Suprapubic skin (tissue), 3 donors: ENCODE results near the gene ATP5PF.

Source experiments
- EP300 ChIP-seq: sonication (generic); formaldehyde crosslinking; IDR thresholded peaks from one replicate; pipeline ENCODE4 v1.6.1; 2017; ENCODE audit warnings: antibody characterized with exemption
- POLR2A ChIP-seq, 2 donors: fragments of 450-650 bp; IDR thresholded peaks; one replicate each; pipeline ENCODE4 v1.6.1; 2017; ENCODE audit warnings: antibody characterized with exemption in 2 of 2, mild to moderate bottlenecking in 2 of 2, moderate library complexity in 2 of 2
- TF ChIP-seq, protein P1 (sequence below), 2 donors: fragments of 200-600 bp in 1 of 2; fragments of 450-650 bp in 1 of 2; sonication (generic) in 1 of 2; IDR thresholded peaks; one replicate each; pipeline ENCODE4 v1.5.1; 2016 to 2019; ENCODE audit warnings: antibody characterized with exemption in 2 of 2, mild to moderate bottlenecking in 1 of 2, moderate library complexity in 1 of 2

DNA sequence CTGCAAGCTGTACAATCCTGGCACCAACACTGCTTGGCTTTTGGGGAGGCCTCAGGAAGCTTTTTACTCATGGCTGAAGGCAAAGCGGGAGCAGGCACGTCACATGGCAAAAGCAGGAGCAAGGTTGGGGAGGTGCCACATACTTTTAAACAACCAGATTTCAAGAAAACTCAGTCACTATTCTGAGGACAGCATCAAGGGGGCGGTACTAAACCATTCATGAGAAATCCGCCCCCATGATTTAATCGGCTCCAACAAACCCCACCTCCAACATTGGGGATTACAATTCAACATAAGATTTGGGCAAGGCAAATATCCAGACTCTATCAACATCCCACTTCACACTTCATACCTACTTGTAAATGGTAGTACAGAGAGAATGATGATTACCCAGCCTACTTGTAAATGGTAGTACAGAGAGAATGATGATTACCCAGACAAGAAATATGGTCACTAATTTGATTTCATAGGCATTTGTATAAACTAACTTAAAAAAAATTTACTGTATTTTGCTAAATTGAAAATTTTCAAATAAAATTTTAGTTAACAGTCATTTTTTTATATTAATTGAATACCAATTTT is 24.9 kb downstream of the ATP5PF start:
- TF ChIP-seq, protein P1, sequence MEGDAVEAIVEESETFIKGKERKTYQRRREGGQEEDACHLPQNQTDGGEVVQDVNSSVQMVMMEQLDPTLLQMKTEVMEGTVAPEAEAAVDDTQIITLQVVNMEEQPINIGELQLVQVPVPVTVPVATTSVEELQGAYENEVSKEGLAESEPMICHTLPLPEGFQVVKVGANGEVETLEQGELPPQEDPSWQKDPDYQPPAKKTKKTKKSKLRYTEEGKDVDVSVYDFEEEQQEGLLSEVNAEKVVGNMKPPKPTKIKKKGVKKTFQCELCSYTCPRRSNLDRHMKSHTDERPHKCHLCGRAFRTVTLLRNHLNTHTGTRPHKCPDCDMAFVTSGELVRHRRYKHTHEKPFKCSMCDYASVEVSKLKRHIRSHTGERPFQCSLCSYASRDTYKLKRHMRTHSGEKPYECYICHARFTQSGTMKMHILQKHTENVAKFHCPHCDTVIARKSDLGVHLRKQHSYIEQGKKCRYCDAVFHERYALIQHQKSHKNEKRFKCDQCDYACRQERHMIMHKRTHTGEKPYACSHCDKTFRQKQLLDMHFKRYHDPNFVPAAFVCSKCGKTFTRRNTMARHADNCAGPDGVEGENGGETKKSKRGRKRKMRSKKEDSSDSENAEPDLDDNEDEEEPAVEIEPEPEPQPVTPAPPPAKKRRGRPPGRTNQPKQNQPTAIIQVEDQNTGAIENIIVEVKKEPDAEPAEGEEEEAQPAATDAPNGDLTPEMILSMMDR (IDR thresholded peaks at IDR 0.05): no peak
- TF ChIP-seq EP300: no peak
- no peak for TF ChIP-seq POLR2A (IDR thresholded peaks at IDR 0.05)
